LNCaP clone FGC (cell line): ENCODE measurements around the gene MPL.
A peak's percentile ranks its signal among the peaks of the same experiment; 100 is the strongest.

Experiments
- DNase-seq: peaks from one replicate; pipeline ENCODE4 v3.0.0-alpha.2; 2011; ENCODE audit warnings: low read depth
- H3K4me3 ChIP-seq: 2 replicates; pipeline ENCODE4 v1.5.1; 2011; ENCODE audit warnings: mild to moderate bottlenecking, low read depth, low read length, control low read depth
- TF ChIP-seq, protein P1 (sequence below): IDR thresholded peaks from 2 replicates; pipeline ENCODE4 v1.5.1; 2012; ENCODE audit warnings: mild to moderate bottlenecking; ENCODE audit not compliant: control insufficient read depth, insufficient read depth; ENCODE audit errors: extremely low read depth

MPL gene

GRCh38 chr1:43360616-43361015 lies 23.0 kb downstream of the MPL start:
- TF ChIP-seq, protein P1, sequence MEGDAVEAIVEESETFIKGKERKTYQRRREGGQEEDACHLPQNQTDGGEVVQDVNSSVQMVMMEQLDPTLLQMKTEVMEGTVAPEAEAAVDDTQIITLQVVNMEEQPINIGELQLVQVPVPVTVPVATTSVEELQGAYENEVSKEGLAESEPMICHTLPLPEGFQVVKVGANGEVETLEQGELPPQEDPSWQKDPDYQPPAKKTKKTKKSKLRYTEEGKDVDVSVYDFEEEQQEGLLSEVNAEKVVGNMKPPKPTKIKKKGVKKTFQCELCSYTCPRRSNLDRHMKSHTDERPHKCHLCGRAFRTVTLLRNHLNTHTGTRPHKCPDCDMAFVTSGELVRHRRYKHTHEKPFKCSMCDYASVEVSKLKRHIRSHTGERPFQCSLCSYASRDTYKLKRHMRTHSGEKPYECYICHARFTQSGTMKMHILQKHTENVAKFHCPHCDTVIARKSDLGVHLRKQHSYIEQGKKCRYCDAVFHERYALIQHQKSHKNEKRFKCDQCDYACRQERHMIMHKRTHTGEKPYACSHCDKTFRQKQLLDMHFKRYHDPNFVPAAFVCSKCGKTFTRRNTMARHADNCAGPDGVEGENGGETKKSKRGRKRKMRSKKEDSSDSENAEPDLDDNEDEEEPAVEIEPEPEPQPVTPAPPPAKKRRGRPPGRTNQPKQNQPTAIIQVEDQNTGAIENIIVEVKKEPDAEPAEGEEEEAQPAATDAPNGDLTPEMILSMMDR: no peak
- H3K4me3 ChIP-seq: no peak overlapping the region; the same call in 1 of the 2 replicates
- no peak for DNase-seq

GRCh38 chr1:43363283-43363934 lies 25.8 kb downstream of the MPL start:
- DNase-seq: no peak
- no peak overlapping the region for H3K4me3 ChIP-seq
- TF ChIP-seq, protein P1: no peak

- no peak for DNase-seq
- TF ChIP-seq, protein P1: no peak
- no peak overlapping the region for H3K4me3 ChIP-seq
Observed at GRCh38 chr1:43363935-43364525, 26.4 kb downstream of the MPL start.

DNA sequence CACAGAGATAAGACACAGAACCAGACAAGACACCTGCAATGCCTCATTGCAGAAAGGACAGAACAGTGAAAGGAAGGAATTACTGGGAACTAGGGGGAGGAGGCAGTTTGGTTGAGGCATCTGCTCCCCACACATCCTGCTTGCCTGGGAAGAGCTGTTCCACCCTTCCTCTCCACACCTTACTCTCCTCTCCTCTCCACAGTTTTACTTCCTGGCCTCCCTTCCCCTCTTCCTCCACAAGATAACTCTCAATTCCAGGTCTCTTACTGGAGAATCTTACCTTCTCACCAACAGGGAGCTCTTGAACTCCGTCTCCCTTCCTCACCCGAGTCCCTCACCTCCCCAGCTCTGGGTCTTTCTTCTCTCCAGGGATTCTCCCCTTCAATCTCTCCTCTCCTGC lies 28.1 kb downstream of the MPL start:
- H3K4me3 ChIP-seq: peak overlapping the region; percentile 84
- DNase-seq: no peak
- TF ChIP-seq, protein P1: no peak

GRCh38 chr1:43366179-43366578 lies 28.6 kb downstream of the MPL start:
- DNase-seq: no peak
- peak overlapping the region; percentile 84 for H3K4me3 ChIP-seq
- TF ChIP-seq, protein P1: no peak

DNA sequence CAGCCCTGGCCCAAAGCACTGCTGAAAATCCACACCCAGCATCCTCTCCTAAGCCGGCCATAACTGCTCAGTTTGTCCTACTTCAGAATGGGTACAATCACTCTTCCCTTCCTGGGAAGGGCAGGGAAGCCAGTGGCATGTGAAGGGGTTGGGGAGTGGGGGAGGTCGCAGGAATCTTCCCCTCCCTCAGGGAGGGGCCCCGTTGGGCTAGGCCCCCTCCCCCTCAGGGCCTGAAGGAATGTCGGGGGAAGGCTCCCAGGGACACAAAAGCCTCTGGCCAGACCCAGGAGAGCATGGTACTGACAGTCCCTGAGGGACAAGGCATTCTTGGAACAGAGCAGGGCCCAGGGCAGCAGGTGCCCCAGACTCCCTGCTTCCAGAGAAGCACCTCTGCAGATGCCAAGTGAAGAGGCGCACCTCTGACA lies 29.0 kb downstream of the MPL start:
- no peak for DNase-seq
- H3K4me3 ChIP-seq: peak overlapping the region; percentile 84
- TF ChIP-seq, protein P1: no peak
